ENCODE data around the gene EXOSC7. TPM values are rescaled to one million over a fixed set of nuclear protein-coding genes. Genes with fewer than 3 reads are reported as not detected.

Gene EXOSC7
- total RNA-seq, 2 donors from 2014 or later: 61.2 to 69.4 TPM

DNA sequence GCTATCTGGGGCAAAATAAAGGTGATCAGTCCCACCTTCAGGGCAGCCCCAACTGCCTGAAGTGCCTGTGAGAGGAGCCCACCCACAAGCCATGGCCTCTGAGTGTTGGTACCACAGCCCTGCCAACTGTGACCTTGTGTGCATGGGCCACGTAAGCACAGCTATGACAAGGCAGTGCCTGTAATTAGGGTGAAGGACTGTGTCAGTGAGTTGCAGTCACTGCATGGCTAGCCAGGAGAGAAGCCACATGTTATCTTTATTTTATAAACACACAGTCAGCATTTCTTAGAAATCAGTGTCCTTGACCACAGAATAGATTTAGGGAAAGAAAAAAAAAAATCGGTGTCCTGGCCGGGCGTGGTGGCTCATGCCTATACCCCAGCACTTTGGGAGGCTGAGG, 24.8 kb downstream of the EXOSC7 start:
- no peak for TF ChIP-seq CTCF (conservative IDR thresholded peaks at IDR 0.05)
- peaks cover 79% of the 10 kb centered on the region for H3K36me3 Mint-ChIP-seq (ENCODE audit: low read depth)
- H3K9me3 Mint-ChIP-seq: peaks cover 25% of the 10 kb centered on the region
- H3K36me3 ChIP-seq (ENCODE audit: control insufficient read depth, insufficient read depth, low read length): peaks cover 90% of the 10 kb centered on the region
- peaks cover 1% of the 10 kb centered on the region for H3K4me1 Mint-ChIP-seq
- no peak overlapping the region for H3K9ac ChIP-seq (ENCODE audit: extremely low read depth, low read length, poor library complexity, severe bottlenecking)
- no peak overlapping the region for H3K4me3 ChIP-seq (ENCODE audit: low read length)
- no peaks in the 10 kb centered on the region for H3K27me3 ChIP-seq (ENCODE audit: control insufficient read depth, insufficient read depth, low read length, poor library complexity, severe bottlenecking)
- H3K4me1 ChIP-seq (ENCODE audit: control insufficient read depth, insufficient read depth, low read length): no peaks in the 10 kb centered on the region
- H3K27ac Mint-ChIP-seq: no peak overlapping the region
- WGBS, 2 experiments (ENCODE audit: insufficient coverage in 1 of 2, insufficient read length in 1 of 2): 96 to 100% methylated on average over 1 to 4 of the region's 4 CpGs
- H3K27me3 Mint-ChIP-seq (ENCODE audit: insufficient read depth): no peaks in the 10 kb centered on the region
- H3K4me3 Mint-ChIP-seq: no peak overlapping the region
- H3K27ac ChIP-seq (ENCODE audit: low read depth, low read length): no peak overlapping the region
- H3K9me3 ChIP-seq (ENCODE audit: control insufficient read depth, low read length): peaks cover 23% of the 10 kb centered on the region
- DNase-seq: no peak

DNA sequence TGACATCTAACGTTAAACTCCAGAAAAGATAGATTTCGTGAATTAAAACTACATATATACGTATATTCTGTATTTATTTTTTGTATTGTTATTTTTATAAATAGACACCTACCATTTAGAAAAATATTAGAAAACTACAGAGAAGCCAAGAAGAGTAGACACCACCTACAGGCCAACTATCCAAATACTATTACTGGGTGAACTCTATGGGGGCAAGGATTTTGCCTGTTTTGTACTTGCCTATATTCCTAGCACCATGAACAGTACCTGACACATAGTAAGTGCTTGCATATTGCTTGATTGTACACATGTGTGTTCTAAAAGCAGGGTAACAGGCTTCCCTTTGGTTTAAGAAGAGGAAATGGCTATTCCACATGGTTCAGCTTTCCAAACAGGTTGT, 25.7 kb downstream of the EXOSC7 start:
- Histone ChIP-seq H3K4me3 (ENCODE audit: low read length) (no peak overlapping the region), H3K36me3 (ENCODE audit: control insufficient read depth, insufficient read depth, low read length) (peaks cover 82% of the 10 kb centered on the region), H3K4me1 (ENCODE audit: control insufficient read depth, insufficient read depth, low read length) (no peaks in the 10 kb centered on the region), H3K9me3 (ENCODE audit: control insufficient read depth, low read length) (peaks cover 23% of the 10 kb centered on the region), H3K9ac (ENCODE audit: extremely low read depth, low read length, poor library complexity, severe bottlenecking) (no peak overlapping the region), H3K27ac (ENCODE audit: low read depth, low read length) (no peak overlapping the region), H3K27me3 (ENCODE audit: control insufficient read depth, insufficient read depth, low read length, poor library complexity, severe bottlenecking) (no peaks in the 10 kb centered on the region)
- no peaks in the 10 kb centered on the region for H3K27me3 Mint-ChIP-seq (ENCODE audit: insufficient read depth)
- DNase-seq: no peak
- no peaks in the 10 kb centered on the region for H3K4me1 Mint-ChIP-seq
- H3K36me3 Mint-ChIP-seq (ENCODE audit: low read depth): peaks cover 80% of the 10 kb centered on the region
- H3K4me3 Mint-ChIP-seq: no peak overlapping the region
- peaks cover 26% of the 10 kb centered on the region for H3K9me3 Mint-ChIP-seq
- 100% methylated on average over 1 of the region's 3 CpGs; no CpG with 5 or more reads in 1 of the 2 experiments for WGBS, 2 experiments (ENCODE audit: insufficient coverage in 1 of 2, insufficient read length in 1 of 2)
- no peak for TF ChIP-seq CTCF (conservative IDR thresholded peaks at IDR 0.05)
- no peak overlapping the region for H3K27ac Mint-ChIP-seq

DNA sequence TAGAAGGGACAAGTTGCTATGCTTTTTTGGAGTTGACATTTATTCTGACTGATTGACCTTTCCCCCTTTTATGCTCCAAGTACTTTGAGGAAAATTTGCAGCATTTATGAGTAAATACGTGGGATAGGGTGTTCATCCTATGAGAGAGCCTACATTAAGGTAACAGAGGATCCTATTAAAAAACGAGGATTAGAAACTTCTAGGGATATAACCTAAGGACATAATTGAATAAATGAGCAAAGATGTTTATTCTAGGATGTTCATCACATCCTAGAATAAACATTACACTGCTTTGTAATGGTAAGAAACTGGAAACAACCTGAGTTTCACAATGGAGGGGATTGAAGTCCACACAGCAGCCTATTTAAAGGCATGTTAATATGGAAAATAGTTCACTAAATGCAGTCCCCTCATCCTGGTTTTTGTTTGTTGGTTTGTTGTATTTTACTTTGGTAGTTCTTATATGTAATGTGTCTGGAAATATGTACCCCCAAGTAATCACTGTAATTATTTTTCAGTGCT, 26.2 kb downstream of the EXOSC7 start:
- H3K36me3 ChIP-seq (ENCODE audit: control insufficient read depth, insufficient read depth, low read length): peaks cover 82% of the 10 kb centered on the region
- Mint-ChIP-seq H3K27me3 (ENCODE audit: insufficient read depth) (no peaks in the 10 kb centered on the region), H3K27ac (no peak overlapping the region), H3K4me1 (no peaks in the 10 kb centered on the region), H3K9me3 (peaks cover 30% of the 10 kb centered on the region), H3K4me3 (no peak overlapping the region), H3K36me3 (ENCODE audit: low read depth) (peaks cover 80% of the 10 kb centered on the region)
- 83 to 93% methylated on average over 1 of the region's 2 CpGs for WGBS, 2 experiments (ENCODE audit: insufficient coverage in 1 of 2, insufficient read length in 1 of 2)
- no peaks in the 10 kb centered on the region for H3K4me1 ChIP-seq (ENCODE audit: control insufficient read depth, insufficient read depth, low read length)
- peaks cover 23% of the 10 kb centered on the region for H3K9me3 ChIP-seq (ENCODE audit: control insufficient read depth, low read length)
- H3K9ac ChIP-seq (ENCODE audit: extremely low read depth, low read length, poor library complexity, severe bottlenecking): no peak overlapping the region
- no peak for TF ChIP-seq CTCF (conservative IDR thresholded peaks at IDR 0.05)
- DNase-seq: no peak
- no peak overlapping the region for H3K4me3 ChIP-seq (ENCODE audit: low read length)
- no peaks in the 10 kb centered on the region for H3K27me3 ChIP-seq (ENCODE audit: control insufficient read depth, insufficient read depth, low read length, poor library complexity, severe bottlenecking)
- H3K27ac ChIP-seq (ENCODE audit: low read depth, low read length): no peak overlapping the region

Measured in endodermal cell (in vitro differentiated cells).